NCI-H226 (cell line): ENCODE measurements around the gene PSMD3.

Source experiments
- DNase-seq: peaks from one replicate; pipeline ENCODE4 v3.0.0-alpha.2; 2015

PSMD3 gene

DNA sequence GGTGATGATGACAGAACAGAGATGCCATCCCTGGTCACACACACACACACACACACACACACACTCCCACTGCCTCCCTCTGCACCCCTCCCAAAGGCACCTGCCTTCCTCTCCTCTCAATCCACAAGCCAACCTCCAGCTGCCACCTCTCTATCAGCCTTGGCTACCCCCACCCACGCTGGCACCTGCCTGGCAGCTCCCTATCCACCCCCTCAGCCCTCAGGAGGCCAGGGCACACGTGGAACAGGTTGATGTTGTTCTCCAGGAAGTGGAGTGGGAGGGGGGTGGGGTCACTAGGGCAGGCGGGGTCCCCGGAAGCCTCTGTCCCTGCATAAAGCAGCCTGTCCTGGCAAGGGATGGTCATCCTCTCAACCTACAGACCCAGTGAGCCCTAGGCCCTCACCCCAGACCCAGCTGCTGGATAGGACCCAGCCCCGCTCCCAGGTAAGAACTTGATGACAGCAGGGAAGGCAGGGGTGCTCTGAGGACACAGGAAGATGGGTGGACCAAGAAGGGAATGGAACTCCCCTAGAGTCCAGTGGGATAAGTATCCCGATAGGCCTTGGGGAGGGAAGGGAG is 17.9 kb upstream of the PSMD3 start, which contains the start of gene GSDMA:
GSDMA (plus strand) TSS at position 363 of the 579 bp plus-strand sequence. CDS start 2,684 bp downstream, outside the sequence.
- no peak for DNase-seq

DNA sequence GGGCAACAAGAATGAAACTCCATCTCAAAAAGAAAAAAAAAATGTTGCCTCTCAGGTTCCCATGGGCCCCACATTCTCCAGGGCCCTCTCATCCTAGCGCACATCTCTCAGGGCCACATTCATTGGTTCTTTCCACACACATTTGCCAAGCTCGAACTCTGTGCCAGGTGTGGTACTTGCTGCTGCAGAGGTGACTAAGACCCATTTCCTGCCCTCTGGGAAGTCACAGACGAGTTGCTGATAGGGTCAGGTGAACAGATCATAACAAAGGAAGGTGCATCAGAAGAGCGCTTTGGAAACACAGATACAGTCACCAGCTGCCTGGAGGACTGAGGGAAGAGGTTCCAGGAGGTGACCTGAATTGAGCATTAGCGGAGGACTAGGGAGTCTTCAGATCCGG is 16.8 kb upstream of the PSMD3 start:
- peak; percentile 28 for DNase-seq

DNA sequence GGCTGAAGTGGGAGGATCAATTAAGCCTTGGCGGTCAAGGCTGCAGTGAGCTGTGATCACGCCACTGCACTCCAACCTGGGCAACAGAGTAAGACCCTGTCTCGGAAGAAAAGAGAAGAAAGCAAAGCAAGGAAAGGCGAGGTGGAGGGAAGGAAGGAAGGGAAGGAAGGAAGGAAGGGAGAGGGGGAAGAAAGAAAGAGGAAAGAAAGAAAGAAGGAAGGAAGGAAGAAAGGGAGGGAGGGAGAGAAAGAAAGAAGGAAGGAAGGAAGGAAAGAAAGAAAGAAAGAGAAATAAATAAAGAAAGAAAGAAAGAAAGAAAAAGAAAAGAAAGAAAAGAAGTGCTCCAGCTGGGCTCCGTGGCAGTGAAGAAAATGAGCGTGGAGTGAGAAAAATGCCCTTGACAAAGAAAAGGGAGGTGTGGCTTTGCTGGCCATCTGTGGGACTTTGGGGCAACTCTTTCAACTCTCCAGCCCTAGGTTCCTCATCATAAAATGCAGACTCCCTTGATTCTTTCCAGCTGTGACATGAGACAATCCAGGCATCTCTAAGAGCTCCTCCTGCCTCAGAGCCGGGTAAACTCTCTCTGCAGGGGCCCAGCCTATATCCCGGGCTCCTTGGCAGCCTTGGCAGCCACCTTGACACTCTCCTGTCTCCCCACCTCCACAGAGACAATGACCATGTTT is 15.4 kb upstream of the PSMD3 start:
- DNase-seq: no peak

DNA sequence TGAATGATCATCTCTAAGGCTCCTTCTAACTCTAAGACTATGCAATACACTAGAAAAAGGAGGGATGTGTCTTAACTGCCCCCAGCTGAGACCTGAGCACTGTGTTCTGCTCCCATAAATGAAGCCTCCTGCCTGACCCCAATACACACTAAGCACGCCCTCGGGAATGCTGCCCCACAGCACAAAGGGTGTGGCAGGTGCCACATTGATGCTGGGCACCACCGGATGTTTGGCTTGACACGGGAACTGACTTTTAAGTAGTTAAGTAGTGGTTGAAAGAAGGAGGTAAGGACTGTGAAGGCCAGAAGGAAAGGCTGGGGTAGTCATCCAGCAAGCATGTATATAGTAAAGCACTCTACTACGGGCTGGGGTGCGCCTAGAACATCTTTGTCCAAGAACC is 13.8 kb upstream of the PSMD3 start:
- DNase-seq: no peak

DNA sequence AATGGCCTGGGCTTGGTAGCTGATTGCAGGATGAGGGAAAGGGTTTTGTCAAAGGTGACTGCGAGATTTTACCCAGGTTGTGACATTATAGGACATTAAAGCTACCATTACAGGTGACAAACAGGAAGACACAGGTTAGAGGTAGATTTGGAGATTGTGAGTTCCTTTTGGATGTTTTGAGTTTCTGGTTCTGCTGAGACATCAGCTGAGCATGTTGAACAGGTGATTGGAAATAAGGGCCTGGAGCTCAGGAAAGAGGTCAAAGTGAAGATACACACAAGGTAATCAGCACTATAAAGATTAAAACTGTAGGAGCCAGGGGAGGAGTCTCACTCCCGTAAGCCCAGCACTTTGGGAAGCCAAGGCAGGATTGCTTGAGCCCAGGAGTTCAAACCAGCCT is 11.8 kb upstream of the PSMD3 start:
- no peak for DNase-seq

DNA sequence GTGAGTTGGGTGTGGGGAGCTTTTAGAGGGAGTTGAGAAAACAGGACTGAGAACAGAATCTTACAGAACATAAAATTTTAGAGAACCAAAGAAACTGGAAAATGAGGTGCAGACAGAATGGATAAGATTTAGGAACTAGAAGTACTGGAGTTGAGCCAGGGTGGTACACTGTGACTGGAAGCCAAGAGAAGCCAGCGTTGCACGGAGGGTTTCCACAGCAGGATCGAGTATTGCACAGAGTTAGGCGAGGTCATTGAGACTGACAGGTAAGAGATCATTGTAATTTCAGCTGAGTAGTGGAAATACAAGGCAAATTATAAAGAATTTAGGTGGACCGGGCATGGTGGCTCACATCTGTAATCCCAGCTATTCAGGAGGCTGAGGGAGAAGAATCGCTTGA is 11.2 kb upstream of the PSMD3 start:
- no peak for DNase-seq

DNA sequence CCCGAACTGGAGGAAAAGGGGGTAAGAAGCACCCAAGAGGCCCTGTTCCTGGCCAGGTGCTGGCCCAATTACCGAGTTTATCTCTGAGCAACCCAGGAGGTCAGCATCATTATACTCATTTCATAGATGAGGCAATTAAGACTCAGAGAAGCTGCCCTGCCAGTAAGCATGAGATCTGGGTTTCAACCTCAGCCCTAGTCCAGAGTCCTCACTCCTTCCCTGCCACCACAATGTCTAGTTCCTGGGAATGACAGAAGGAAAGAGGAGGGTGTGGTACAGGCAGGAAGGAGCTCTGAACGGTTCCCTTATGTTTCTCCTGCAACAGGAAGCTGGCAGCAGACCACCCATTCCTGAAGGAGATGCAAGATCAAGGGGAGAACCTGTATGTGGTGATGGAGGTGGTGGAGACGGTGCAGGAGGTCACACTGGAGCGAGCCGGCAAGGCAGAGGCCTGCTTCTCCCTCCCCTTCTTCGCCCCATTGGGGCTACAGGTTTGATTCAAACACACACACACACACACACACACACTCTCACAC is 10.4 kb upstream of the PSMD3 start:
- DNase-seq: no peak

DNA sequence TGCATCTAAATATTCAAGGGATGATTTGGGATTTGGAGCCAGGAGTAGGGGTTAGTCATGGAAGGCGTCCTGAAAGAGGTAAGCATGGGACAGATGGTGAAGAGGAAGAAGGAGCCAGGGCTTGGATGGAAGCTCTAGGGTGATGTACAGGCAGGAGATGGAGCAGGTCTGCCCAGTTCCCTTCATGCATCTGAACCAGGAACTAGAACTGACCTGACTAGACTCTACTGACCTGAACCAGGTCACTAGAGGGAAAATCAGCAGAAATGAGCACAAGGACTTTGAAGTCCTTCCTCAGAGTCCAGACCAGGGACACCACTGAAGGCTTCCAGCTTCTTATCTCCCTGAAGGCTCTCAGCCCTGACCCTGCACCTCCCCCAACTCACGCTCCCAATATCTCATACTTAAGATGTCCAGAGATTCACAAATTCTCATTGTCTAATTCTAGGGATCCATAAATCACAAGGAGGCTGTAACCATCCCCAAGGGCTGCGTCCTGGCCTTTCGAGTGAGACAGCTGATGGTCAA is 9.5 kb upstream of the PSMD3 start:
- DNase-seq: no peak

DNA sequence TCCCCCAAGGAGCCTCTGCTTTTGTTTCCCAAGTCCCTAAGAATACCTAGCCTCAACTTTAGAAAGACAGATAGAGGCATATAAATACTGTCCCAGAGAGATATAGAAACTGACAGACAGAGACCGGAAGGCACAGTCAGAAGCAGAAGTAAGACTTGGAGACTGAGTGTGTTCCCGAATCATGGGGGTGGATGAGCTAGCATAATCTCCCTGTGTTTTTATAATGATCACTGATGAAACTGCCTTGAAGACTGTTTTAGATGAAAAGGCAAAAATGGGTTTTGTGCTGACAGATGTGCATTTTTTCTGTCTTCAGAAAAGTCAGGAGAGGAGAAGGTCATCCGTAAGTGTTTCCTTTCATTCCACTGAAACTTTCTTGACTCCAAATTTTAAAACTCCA is 8.3 kb upstream of the PSMD3 start:
- DNase-seq: peak; percentile 44

DNA sequence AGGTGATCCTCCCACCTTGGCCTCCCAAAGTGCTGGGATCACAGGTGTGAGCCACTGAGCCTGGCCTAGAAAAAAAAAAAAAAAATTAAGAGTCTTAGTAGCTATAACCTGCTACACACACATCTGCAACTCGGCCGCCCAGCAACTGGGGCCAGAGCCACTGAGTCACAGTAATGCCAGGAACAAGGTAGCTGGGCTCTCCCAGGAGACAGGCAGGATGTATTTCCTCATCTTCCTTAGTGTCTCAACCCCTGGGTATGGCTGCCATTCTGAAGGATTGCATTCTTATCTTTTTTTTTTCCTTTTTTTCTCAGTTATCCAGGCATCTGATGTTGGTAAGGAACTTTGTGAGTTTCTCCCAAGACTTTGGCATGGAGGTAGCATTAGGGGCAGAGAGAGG is 7.1 kb upstream of the PSMD3 start:
- no peak for DNase-seq

DNA sequence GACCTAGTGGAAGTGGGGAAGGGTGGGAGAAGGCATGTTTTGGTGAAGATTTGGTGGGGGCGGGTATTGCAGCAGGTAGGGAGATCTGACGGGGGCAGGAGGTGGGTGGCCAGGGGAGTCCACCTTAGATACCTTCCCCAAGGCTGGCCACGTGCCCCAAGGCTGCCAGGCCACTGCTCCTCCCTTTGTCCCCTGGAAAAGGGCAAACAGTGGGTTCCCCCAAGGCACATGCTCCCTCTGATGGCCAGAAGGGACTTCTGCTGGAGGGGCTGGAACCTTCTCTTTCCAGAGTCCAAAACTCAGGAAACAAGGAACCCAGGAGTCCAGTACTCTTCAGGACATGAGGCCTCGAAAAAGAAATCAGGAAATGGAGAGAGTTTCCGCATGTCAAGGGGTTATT is 6.2 kb upstream of the PSMD3 start:
- no peak for DNase-seq

DNA sequence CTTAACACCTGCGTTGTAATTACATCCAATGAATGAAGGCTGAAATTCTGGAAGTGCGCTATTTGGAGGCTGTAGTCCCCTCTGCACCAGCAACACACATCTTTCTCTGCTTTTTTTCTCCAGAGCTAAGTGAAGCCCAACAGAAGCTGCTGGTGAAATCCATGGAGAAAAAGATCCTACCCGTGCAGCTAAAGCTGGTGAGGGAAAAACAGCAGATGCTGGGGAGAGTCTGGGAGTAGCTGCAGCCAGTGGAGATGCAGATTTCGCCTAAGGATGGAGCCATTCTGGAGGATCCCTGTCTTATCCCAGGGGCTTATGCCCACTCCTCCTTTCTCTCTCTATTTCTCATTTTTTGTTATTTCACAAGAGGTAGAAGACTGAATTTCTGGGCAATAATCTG is 4.8 kb upstream of the PSMD3 start:
- no peak for DNase-seq

DNA sequence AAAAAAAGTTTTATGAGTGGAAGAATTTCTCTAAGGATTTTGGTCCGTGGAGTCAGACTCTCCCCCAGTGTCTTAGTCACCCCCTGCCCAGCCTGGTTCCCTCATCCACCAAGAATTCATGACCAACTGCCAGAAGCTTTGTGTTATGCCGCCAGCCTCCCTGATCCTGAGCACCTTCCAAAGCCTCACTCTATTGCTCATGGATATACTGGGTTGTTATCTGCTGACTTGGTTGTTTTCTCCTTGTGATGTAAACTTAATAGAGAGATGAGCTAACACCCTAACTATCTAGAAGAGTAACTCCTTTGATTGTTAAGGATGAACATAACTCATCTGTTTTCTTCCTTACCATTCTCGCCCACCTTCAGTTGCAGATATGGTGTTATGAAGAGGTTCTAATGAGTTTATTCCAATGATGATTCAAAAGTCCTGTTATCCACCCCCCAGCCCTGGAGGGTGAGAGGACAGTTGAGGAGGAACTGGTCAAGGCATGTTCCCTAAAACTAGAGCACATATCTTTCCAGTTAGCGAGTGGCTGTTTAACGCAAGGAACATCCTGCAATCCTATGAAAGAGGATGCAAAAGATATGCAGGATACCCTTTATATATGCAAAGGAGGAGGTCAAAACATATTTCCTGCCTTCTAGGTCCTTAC is 1.5 kb upstream of the PSMD3 start:
- DNase-seq: peak; percentile 99

DNA sequence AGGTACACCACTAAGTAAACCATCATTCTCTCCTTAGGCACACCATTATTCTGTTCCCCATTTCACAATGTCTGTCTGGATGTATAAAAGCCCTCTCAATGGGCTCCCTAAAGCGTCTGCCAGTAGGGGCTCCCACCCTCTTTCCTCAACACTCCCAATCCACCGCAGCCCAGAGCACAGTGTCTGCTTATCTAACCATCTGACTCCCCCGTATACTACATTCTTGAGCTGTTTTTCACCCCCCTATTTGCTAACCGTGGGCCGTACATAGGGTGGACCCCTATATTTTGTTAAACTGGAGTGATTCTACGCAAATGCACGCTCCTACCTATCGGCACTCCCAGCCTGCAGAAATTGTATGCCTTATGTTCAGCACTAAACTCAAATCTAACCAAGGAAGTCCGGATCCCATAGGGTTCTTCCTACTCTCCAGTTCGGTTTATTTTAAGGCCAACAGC is 685 bp upstream of the PSMD3 start:
- peak; percentile 77 for DNase-seq

DNA sequence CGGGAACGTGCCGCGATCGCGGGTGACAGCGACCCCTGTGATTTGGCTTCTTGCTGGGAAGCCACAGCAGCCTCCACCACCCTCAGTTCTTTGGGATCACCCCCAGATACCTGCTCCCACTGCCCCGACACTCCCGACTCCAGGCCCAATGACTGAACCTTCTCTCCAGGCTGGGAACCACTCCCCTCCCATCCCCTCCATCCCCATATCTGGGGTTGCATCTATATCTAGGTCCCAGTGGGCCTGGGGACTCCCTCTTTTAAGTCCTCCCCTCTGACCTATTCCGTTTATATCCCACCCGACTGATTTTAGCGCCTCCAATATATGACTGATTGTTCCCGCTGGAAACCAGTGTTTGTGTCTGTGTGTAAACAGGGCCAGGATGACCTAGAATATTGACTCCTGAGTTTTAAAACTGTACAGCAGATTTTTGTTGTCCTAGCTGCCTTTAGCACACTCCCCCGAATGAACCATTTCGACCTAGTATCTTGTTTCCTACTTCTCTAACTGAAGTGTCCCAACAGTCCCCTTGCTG is 667 bp downstream of the PSMD3 start:
- DNase-seq: no peak

DNA sequence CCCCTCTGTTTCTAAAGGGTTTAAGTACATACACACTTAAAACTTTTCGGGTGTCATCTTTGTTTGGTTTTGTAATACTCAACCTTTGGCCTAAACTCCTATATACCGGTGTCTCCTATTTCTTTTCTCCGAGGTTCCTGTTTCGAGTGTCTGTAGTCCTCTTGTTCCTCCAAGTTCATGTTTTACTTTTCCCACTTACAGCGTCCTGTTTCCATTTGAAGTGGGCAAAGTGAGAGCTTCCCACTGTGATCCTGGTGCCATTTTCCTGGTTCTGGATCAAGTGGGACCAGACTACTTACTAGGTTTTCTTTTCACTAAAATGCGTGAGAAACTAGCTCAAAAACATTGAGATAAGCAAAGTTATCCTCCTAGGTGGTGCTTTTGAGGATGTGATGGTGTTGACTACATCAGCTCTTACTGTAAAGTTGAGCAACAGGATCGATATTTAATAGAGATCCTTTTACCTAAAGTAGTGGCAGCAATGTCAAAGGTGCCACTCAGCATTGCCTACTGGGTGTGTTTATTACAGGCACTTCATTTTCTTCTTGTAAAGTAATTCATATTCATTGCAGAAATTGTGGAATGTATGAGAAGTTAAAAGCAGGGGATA is 1.3 kb downstream of the PSMD3 start:
- no peak for DNase-seq

DNA sequence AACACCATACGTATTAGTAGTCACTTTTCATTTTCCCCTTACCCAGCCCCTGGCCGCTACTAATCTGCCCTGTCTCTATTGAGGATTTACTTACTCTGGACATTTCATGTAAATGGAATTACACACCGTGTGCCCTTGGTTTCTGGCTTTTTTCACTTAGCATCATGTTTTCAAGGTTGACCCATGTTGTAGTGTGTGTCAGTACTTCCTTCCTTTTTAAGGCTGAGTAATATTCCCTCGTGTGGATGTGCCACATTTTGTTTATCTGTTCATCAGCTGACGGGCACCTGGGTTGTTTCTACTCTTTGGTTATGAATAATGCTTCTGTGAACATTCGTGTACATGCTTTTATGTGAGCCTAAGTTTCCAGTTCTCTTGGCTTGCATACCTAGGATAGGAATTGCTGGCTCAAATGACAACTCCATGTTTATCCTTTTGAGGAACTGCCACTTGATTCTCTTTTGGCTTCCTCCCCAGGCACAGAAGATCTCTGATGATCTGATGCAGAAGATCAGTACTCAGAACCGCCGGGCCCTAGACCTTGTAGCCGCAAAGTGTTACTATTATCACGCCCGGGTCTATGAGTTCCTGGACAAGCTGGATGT is 7.7 kb downstream of the PSMD3 start:
- no peak for DNase-seq

DNA sequence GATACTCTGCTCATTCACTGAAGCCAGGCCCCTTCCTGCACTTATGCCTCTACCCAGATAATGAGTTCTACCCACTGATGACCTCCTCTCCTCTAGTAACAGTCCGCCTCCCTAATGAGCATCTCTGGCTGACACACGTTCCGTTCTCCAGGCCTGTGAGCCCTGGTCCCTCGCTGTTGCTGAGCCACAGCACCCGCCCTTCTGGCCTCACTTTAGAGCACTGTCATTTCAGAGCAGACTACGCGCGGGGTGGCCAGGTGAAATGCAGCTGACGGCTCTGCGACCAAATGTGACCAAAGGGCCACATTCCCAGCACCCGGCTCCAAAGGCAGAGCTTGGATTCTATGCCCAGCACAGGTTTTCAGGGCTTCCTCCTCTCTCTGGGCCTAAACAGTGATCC is 13.8 kb downstream of the PSMD3 start:
- DNase-seq: no peak

DNA sequence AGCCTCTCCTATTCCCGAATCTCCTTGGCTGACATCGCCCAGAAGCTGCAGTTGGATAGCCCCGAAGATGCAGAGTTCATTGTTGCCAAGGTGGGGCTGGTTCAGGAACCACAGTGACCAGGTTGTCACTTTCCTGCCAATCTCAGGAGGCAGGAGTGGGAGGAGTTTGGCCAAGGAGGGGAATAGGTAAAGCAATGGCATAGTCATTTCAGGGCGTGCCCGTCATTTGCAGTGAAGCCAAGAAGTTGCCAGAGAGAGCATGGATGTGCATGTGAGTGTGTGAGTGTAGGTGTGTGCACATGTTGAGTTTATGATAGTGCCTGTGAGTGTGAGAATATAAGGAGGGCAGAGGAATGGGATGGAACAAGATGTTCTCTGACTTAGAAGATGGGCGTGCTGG is 14.8 kb downstream of the PSMD3 start:
- DNase-seq: no peak

DNA sequence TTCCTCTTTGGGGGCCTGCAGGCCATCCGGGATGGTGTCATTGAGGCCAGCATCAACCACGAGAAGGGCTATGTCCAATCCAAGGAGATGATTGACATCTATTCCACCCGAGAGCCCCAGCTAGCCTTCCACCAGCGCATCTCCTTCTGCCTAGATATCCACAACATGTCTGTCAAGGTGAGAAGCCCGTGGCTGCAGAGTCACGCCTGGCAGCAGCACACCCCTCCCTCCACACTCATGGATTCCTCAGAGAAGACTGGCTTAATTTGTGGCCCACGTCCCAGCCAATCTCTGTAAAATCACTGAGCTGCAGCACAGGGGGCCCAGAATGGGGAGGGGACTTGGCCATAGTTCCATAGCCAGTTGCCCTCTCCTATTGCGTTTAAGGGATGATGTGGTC is 15.6 kb downstream of the PSMD3 start:
- no peak for DNase-seq

DNA sequence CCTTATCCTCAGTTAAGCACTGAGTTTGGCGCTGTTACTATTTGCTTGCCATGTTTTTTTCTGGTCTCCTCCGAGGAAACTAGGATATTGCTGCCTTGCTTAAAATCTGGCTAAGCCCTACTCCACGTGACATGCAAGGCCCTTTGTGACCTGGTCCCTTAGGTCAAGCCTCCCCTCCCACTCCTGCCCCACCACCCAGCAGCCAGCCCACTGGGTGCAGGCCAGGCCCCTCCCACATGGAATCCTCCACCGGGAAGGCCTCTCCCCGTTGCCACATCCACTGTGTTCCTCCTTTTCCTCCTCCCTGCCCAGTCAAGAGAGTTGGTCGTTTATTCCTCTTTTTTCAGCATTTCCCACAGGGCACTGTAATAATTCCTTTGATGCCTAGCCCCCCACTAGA is 16.2 kb downstream of the PSMD3 start:
- DNase-seq: no peak

DNA sequence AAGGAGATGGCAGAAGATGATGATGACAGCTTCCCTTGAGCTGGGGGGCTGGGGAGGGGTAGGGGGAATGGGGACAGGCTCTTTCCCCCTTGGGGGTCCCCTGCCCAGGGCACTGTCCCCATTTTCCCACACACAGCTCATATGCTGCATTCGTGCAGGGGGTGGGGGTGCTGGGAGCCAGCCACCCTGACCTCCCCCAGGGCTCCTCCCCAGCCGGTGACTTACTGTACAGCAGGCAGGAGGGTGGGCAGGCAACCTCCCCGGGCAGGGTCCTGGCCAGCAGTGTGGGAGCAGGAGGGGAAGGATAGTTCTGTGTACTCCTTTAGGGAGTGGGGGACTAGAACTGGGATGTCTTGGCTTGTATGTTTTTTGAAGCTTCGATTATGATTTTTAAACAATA is 16.9 kb downstream of the PSMD3 start:
- DNase-seq: no peak

DNA sequence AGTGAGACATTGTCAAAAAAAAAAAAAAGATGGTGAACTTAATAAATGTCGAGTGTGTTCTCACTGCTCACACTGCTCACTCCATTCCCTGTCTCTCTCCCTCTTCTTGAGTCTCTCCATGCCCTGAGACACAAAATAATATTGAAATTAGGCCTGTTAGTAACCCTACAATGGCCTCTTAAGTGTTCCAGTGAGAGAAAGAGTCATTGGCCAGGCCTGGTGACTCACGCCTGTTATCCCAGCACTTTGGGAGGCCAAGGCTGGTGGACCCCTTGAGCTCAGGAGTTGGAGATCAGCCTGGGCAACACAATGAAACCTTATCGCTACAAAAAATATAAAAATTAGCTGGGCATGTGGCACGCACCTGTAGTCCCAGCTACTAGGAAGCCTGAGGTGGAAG is 18.5 kb downstream of the PSMD3 start:
- no peak for DNase-seq
